HCT116 (cell line): ENCODE results near the gene IMPG2. TPM values are rescaled to one million over a fixed set of nuclear protein-coding genes. Genes with fewer than 3 reads are reported as not detected.

Experiments used
- ATAC-seq: fragments of 200-7000 bp; cut with Tn5 transposase; 2 replicates; pipeline ENCODE4 v1.9.1; 2020; ENCODE audit warnings: mild to moderate bottlenecking, moderate library complexity
- BruUV-seq: library from RNA; stranded (reverse); fragments of 400-500 nt; replicated peaks from 2 replicates; lab custom pipeline; 2021; lab: Mats Ljungman, UMichigan
- CTCF ChIA-PET: fragments of 300-600 bp; sonication (Branson Sonifier 250); formaldehyde crosslinking; loops from one replicate; lab custom pipeline; 2021; ENCODE audit warnings: antibody characterized with exemption; lab: Charles Lee
- POLR2A ChIA-PET: fragments of 300-600, 350-600 bp; sonication (Branson Sonifier 250); formaldehyde crosslinking; loops from one replicate; lab custom pipeline; 2021; ENCODE audit warnings: antibody characterized with exemption; lab: Charles Lee
- RAD21 ChIA-PET, 2 experiments: fragments of 300-600 bp; sonication (Branson Sonifier 250); formaldehyde crosslinking; loops; one replicate each; lab custom pipeline; 2023; ENCODE audit warnings: low total read pairs in 2 of 2; ENCODE audit not compliant: uncharacterized antibody in 2 of 2, unreplicated experiment in 2 of 2, low non-redundant PET in 1 of 2; lab: Charles Lee
- DNase-seq: peaks from one replicate; pipeline ENCODE4 v3.0.0-alpha.2; 2010; ENCODE audit warnings: low read depth, low spot score
- H2AFZ ChIP-seq: fragments of 200-600 bp; shearing (Covaris generic), sonication (generic); 2 replicates; pipeline ENCODE4 v1.6.1; 2017; ENCODE audit warnings: low read depth, mixed run types, mixed read lengths, antibody characterized with exemption, low read length; ENCODE audit not compliant: poor library complexity, severe bottlenecking
- H3K27ac ChIP-seq: 2 replicates; pipeline ENCODE4 v1.5.1; 2012; ENCODE audit warnings: low read depth, low read length
- H3K27me3 ChIP-seq: fragments of 200-600 bp; sonication (generic); 2 replicates; pipeline ENCODE4 v1.6.1; 2016; ENCODE audit warnings: mixed run types, low read length, mixed read lengths; ENCODE audit not compliant: insufficient read depth
- H3K36me3 ChIP-seq, 2 experiments: fragments of 200-500 bp in 1 of 2; fragments of 200-600 bp in 1 of 2; sonication (Bioruptor generic) in 1 of 2; sonication (generic) in 1 of 2; 2 replicates each; pipeline versions ENCODE4 v1.5.1 to v1.6.1; 2014 to 2016; ENCODE audit warnings: low read length in 2 of 2, inconsistent platforms in 1 of 2, mixed read lengths in 1 of 2, mixed run types in 1 of 2; ENCODE audit not compliant: insufficient read depth in 2 of 2, control insufficient read depth in 1 of 2
- H3K4me1 ChIP-seq, 2 experiments: fragments of 200-600 bp in 1 of 2; sonication (generic) in 1 of 2; 2 replicates each; pipeline versions ENCODE4 v1.5.1 to v1.6.1; 2012 to 2017; ENCODE audit warnings: low read length in 2 of 2, inconsistent platforms in 1 of 2, mild to moderate bottlenecking in 1 of 2, mixed read lengths in 1 of 2, mixed run types in 1 of 2, moderate library complexity in 1 of 2; ENCODE audit not compliant: insufficient read depth in 2 of 2, control insufficient read depth in 1 of 2
- H3K4me2 ChIP-seq: fragments of 200-600 bp; sonication (generic); 2 replicates; pipeline ENCODE4 v1.6.1; 2017; ENCODE audit warnings: mixed run types, low read length, mixed read lengths
- H3K4me3 ChIP-seq, 2 experiments: fragments of 200-600 bp in 1 of 2; sonication (generic) in 1 of 2; replicated peaks in 1 of 2; 2 replicates each; pipeline ENCODE4 v1.5.1; 2011 to 2016; ENCODE audit warnings: low read length in 2 of 2, control low read depth in 1 of 2, low read depth in 1 of 2, mild to moderate bottlenecking in 1 of 2, mixed read lengths in 1 of 2, mixed run types in 1 of 2
- H3K79me2 ChIP-seq: fragments of 200-600 bp; sonication (generic); 2 replicates; pipeline ENCODE4 v1.6.1; 2017; ENCODE audit warnings: mild to moderate bottlenecking, mixed run types, low read length, moderate library complexity, mixed read lengths; ENCODE audit not compliant: insufficient read depth
- H3K9ac ChIP-seq: fragments of 200-600 bp; sonication (generic); 2 replicates; pipeline ENCODE4 v1.6.1; 2016; ENCODE audit warnings: low read length, mixed read lengths
- H3K9me2 ChIP-seq: fragments of 200-600 bp; sonication (generic), shearing (Covaris generic); 2 replicates; pipeline ENCODE4 v1.6.1; 2017; ENCODE audit warnings: mixed run types, mild to moderate bottlenecking, moderate library complexity; ENCODE audit not compliant: insufficient read depth
- H3K9me3 ChIP-seq, 2 experiments: fragments of 200-500 bp in 1 of 2; fragments of 200-600 bp in 1 of 2; sonication (Bioruptor generic) in 1 of 2; sonication (generic) in 1 of 2; 2 replicates each; pipeline ENCODE4 v1.6.1; 2014 to 2017; ENCODE audit warnings: low read length in 2 of 2, mixed read lengths in 2 of 2, inconsistent platforms in 1 of 2, low read depth in 1 of 2, mild to moderate bottlenecking in 1 of 2, mixed run types in 1 of 2, moderate library complexity in 1 of 2; ENCODE audit not compliant: control insufficient read depth in 1 of 2, insufficient read depth in 1 of 2
- H4K20me1 ChIP-seq: fragments of 200-600 bp; sonication (generic), shearing (Covaris generic); 2 replicates; pipeline ENCODE4 v1.6.1; 2017; ENCODE audit warnings: mixed run types, mild to moderate bottlenecking, moderate library complexity; ENCODE audit not compliant: insufficient read depth
- ATF3 ChIP-seq: IDR thresholded peaks from 2 replicates; pipeline ENCODE4 v1.6.1; 2012
- EZH2 ChIP-seq: fragments of 200-600 bp; sonication (generic); IDR thresholded peaks from 2 replicates; pipeline ENCODE4 v1.6.1; 2017; ENCODE audit warnings: antibody characterized with exemption, mixed run types
- EZH2phosphoT487 ChIP-seq: fragments of 200-600 bp; IDR thresholded peaks from 2 replicates; pipeline ENCODE4 v1.6.1; 2018; ENCODE audit warnings: antibody characterized with exemption, borderline replicate concordance
- FOSL1 ChIP-seq: IDR thresholded peaks from 2 replicates; pipeline ENCODE4 v1.6.1; 2012; ENCODE audit warnings: low read depth
- POLR2A ChIP-seq: IDR thresholded peaks from 2 replicates; pipeline ENCODE4 v1.7.0; 2011; ENCODE audit warnings: borderline replicate concordance; ENCODE audit not compliant: insufficient read depth, insufficient read length; ENCODE audit errors: extremely low read depth
- POLR2AphosphoS5 ChIP-seq: IDR thresholded peaks from 2 replicates; pipeline ENCODE4 v1.6.1; 2011; ENCODE audit warnings: mild to moderate bottlenecking, low read depth, low read length, moderate library complexity
- REST ChIP-seq: IDR thresholded peaks from 2 replicates; pipeline ENCODE4 v1.6.1; 2012; ENCODE audit warnings: low read depth
- SIN3A ChIP-seq: IDR thresholded peaks from 2 replicates; pipeline ENCODE4 v1.6.1; 2012; ENCODE audit warnings: low read depth
- SRF ChIP-seq: IDR thresholded peaks from 2 replicates; pipeline ENCODE4 v1.6.1; 2012; ENCODE audit warnings: low read depth
- TCF7L2 ChIP-seq: IDR thresholded peaks from 2 replicates; pipeline ENCODE4 v1.7.0; 2011; ENCODE audit warnings: borderline replicate concordance, inconsistent platforms; ENCODE audit not compliant: insufficient read depth, insufficient read length; ENCODE audit errors: extremely low read depth
- intact Hi-C: fragments of 100-400 bp; cut with micrococcal nuclease; formaldehyde crosslinking; loops from 2 replicates; pipeline ENCODE4 v1.10.0; 2022
- total RNA-seq: library from RNA; stranded (reverse); gene quantifications from one replicate; pipeline ENCODE4 v1.2.1, GENCODE V29; 2021; ENCODE audit not compliant: unreplicated experiment
- TF ChIP-seq, protein P1 (sequence below), 3 experiments: fragments of 200-600 bp in 1 of 3; sonication (generic) in 1 of 3; IDR thresholded peaks in 2 of 3; conservative IDR thresholded peaks in 1 of 3; 2 replicates each; pipeline ENCODE4 v1.5.1; 2012 to 2017; ENCODE audit warnings: low read depth in 2 of 3, low read length in 2 of 3, antibody characterized with exemption in 1 of 3, borderline replicate concordance in 1 of 3, control low read depth in 1 of 3, mild to moderate bottlenecking in 1 of 3, mixed read lengths in 1 of 3, mixed run types in 1 of 3, moderate library complexity in 1 of 3; ENCODE audit not compliant: insufficient read depth in 1 of 3

The IMPG2 gene
- total RNA-seq, 1 experiment from 2014 or later = 0.20 TPM

GRCh38 chr3:101253396-101253795, 67.0 kb downstream of the IMPG2 start:
- DNase-seq (no peak), ATAC-seq (no peak)
- no peak overlapping the region for H2AFZ ChIP-seq
- TF ChIP-seq SIN3A (no peak), EZH2phosphoT487 (no peak), TCF7L2 (no peak), FOSL1 (no peak), EZH2 (no peak), REST (no peak), SRF (no peak), ATF3 (no peak), POLR2AphosphoS5 (no peak), POLR2A (no peak)
- TF ChIP-seq, protein P1, sequence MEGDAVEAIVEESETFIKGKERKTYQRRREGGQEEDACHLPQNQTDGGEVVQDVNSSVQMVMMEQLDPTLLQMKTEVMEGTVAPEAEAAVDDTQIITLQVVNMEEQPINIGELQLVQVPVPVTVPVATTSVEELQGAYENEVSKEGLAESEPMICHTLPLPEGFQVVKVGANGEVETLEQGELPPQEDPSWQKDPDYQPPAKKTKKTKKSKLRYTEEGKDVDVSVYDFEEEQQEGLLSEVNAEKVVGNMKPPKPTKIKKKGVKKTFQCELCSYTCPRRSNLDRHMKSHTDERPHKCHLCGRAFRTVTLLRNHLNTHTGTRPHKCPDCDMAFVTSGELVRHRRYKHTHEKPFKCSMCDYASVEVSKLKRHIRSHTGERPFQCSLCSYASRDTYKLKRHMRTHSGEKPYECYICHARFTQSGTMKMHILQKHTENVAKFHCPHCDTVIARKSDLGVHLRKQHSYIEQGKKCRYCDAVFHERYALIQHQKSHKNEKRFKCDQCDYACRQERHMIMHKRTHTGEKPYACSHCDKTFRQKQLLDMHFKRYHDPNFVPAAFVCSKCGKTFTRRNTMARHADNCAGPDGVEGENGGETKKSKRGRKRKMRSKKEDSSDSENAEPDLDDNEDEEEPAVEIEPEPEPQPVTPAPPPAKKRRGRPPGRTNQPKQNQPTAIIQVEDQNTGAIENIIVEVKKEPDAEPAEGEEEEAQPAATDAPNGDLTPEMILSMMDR (IDR thresholded peaks at IDR 0.05 in 2 of 3, conservative IDR thresholded peaks at IDR 0.05 in 1 of 3; ENCODE audit: borderline replicate concordance in 1 of 3, insufficient read depth in 1 of 3, low read depth in 2 of 3, low read length in 2 of 3) = no peak
- no peaks in the 10 kb centered on the region for H3K36me3 ChIP-seq
- H3K4me2 ChIP-seq = no peak overlapping the region
- H3K27ac ChIP-seq = no peak overlapping the region
- H3K9me3 ChIP-seq = no peaks in the 10 kb centered on the region
- no peaks in the 10 kb centered on the region for H3K4me1 ChIP-seq
- no peaks in the 10 kb centered on the region for H3K9me2 ChIP-seq
- H3K4me3 ChIP-seq = no peak overlapping the region
- no peaks in the 10 kb centered on the region for H4K20me1 ChIP-seq
- ChIA-PET RAD21 (no interaction called here), POLR2A (no interaction called here), CTCF (no interaction called here)
- no peaks in the 10 kb centered on the region for H3K79me2 ChIP-seq
- intact Hi-C loops = no loop called here
- H3K9ac ChIP-seq = no peak overlapping the region
- no TSS peak for BruUV-seq
- no peaks in the 10 kb centered on the region for H3K27me3 ChIP-seq
